Endodermal cell (in vitro differentiated cells): ENCODE data around the gene MYCBP2. TPM values are rescaled to one million over a fixed set of nuclear protein-coding genes. Genes with fewer than 3 reads are reported as not detected.

ENCODE experiments used
- DNase-seq: peaks from one replicate; pipeline ENCODE4 v3.0.0-alpha.2; 2017
- H3K27ac ChIP-seq: 2 replicates; pipeline ENCODE4 v1.5.1; 2013; ENCODE audit warnings: mild to moderate bottlenecking, low read depth, low read length, moderate library complexity
- H3K27me3 ChIP-seq: 2 replicates; pipeline ENCODE4 v1.6.1; 2013; ENCODE audit warnings: mild to moderate bottlenecking, low read length, moderate library complexity; ENCODE audit not compliant: insufficient read depth, control insufficient read depth, poor library complexity, severe bottlenecking
- H3K36me3 ChIP-seq: 2 replicates; pipeline ENCODE4 v1.7.0; 2013; ENCODE audit warnings: mild to moderate bottlenecking, low read length, moderate library complexity; ENCODE audit not compliant: control insufficient read depth, insufficient read depth
- H3K4me1 ChIP-seq: one replicate; pipeline ENCODE4 v1.7.0; 2013; ENCODE audit warnings: low read length; ENCODE audit not compliant: control insufficient read depth, insufficient read depth
- H3K4me3 ChIP-seq: 2 replicates; pipeline ENCODE4 v1.5.1; 2013; ENCODE audit warnings: mild to moderate bottlenecking, low read length, moderate library complexity
- H3K9ac ChIP-seq: 2 replicates; pipeline ENCODE4 v1.6.1; 2013; ENCODE audit warnings: mild to moderate bottlenecking, low read length, moderate library complexity; ENCODE audit not compliant: poor library complexity, severe bottlenecking; ENCODE audit errors: extremely low read depth
- H3K9me3 ChIP-seq: 2 replicates; pipeline ENCODE4 v1.6.1; 2013; ENCODE audit warnings: mild to moderate bottlenecking, low read length, moderate library complexity; ENCODE audit not compliant: control insufficient read depth
- H3K27ac Mint-ChIP-seq: 2 replicates; pipeline ENCODE4 v1.8.0; 2020; ENCODE audit warnings: mixed read lengths
- H3K27me3 Mint-ChIP-seq: 2 replicates; pipeline ENCODE4 v1.8.0; 2021; ENCODE audit warnings: mild to moderate bottlenecking, mixed read lengths; ENCODE audit not compliant: insufficient read depth
- H3K36me3 Mint-ChIP-seq: 2 replicates; pipeline ENCODE4 v1.8.0; 2020; ENCODE audit warnings: low read depth, mixed read lengths
- H3K4me1 Mint-ChIP-seq: 2 replicates; pipeline ENCODE4 v1.8.0; 2020; ENCODE audit warnings: mixed read lengths
- H3K4me3 Mint-ChIP-seq: 2 replicates; pipeline ENCODE4 v1.8.0; 2020; ENCODE audit warnings: mild to moderate bottlenecking, moderate library complexity, mixed read lengths
- H3K9me3 Mint-ChIP-seq: 2 replicates; pipeline ENCODE4 v1.8.0; 2020; ENCODE audit warnings: mild to moderate bottlenecking, mixed read lengths
- CTCF ChIP-seq: fragments of 200-600 bp; sonication (generic); conservative IDR thresholded peaks from 2 replicates; pipeline ENCODE4 v1.5.0; 2021; ENCODE audit warnings: antibody characterized with exemption, mild to moderate bottlenecking
- WGBS, 2 experiments: methylation state at CpG; one replicate each; pipeline versions ENCODE4 v1.1.5 to v1.1.7; 2013; ENCODE audit warnings: missing lambda C conversion rate in 2 of 2, mixed read lengths in 1 of 2; ENCODE audit not compliant: insufficient coverage in 1 of 2, insufficient read length in 1 of 2; 5-methylcytosine and 5-hydroxymethylcytosine counted together
- total RNA-seq, 2 donors: library from RNA; stranded (reverse); fragmentation: NEBNext Ultra II Directional in 1 of 2; extraction: Animal tissue kit (Norgen Biotek cat#: 25700) in 1 of 2; gene quantifications; 2 replicates in 1 of 2; 3 replicates in 1 of 2; pipeline ENCODE4 v1.2.1, GENCODE V29; 2021

MYCBP2 gene
- total RNA-seq, 2 donors from 2014 or later: 32.5 to 32.9 TPM

GRCh38 chr13:77323858-77324257 is 3.0 kb downstream of the MYCBP2 start:
- TF ChIP-seq CTCF: no peak
- Histone ChIP-seq H3K27ac (no peak overlapping the region), H3K9ac (no peak overlapping the region), H3K36me3 (no peaks in the 10 kb centered on the region), H3K9me3 (no peaks in the 10 kb centered on the region), H3K4me1 (no peaks in the 10 kb centered on the region), H3K27me3 (peaks cover 52% of the 10 kb centered on the region), H3K4me3 (no peak overlapping the region)
- Mint-ChIP-seq H3K4me3 (no peak overlapping the region), H3K9me3 (no peaks in the 10 kb centered on the region), H3K4me1 (peaks cover 39% of the 10 kb centered on the region), H3K27ac (no peak overlapping the region), H3K27me3 (peaks cover 46% of the 10 kb centered on the region), H3K36me3 (no peaks in the 10 kb centered on the region)
- 71 to 91% methylated on average over 1 of the region's 1 CpG for WGBS, 2 experiments
- DNase-seq: no peak

- H3K36me3 Mint-ChIP-seq: no peaks in the 10 kb centered on the region
- no peak overlapping the region for H3K4me3 Mint-ChIP-seq
- peaks cover 18% of the 10 kb centered on the region for H3K27me3 Mint-ChIP-seq
- H3K27ac Mint-ChIP-seq: no peak overlapping the region
- H3K4me1 ChIP-seq: no peaks in the 10 kb centered on the region
- peaks cover 27% of the 10 kb centered on the region for H3K27me3 ChIP-seq
- H3K4me1 Mint-ChIP-seq: peaks cover 19% of the 10 kb centered on the region
- H3K27ac ChIP-seq: no peak overlapping the region
- no peak for TF ChIP-seq CTCF
- no peaks in the 10 kb centered on the region for H3K9me3 ChIP-seq
- H3K9ac ChIP-seq: no peak overlapping the region
- H3K36me3 ChIP-seq: no peaks in the 10 kb centered on the region
- WGBS, 2 experiments: 88 to 100% methylated on average over 2 of the region's 2 CpGs
- H3K9me3 Mint-ChIP-seq: no peaks in the 10 kb centered on the region
- DNase-seq: no peak
- no peak overlapping the region for H3K4me3 ChIP-seq
Observed at GRCh38 chr13:77319536-77319935, 7.4 kb downstream of the MYCBP2 start.

- Histone ChIP-seq H3K4me1 (no peaks in the 10 kb centered on the region), H3K27me3 (peaks cover 20% of the 10 kb centered on the region), H3K9ac (no peak overlapping the region), H3K36me3 (no peaks in the 10 kb centered on the region), H3K9me3 (no peaks in the 10 kb centered on the region), H3K4me3 (no peak overlapping the region), H3K27ac (no peak overlapping the region)
- Mint-ChIP-seq H3K4me3 (no peak overlapping the region), H3K27me3 (peaks cover 13% of the 10 kb centered on the region), H3K27ac (no peak overlapping the region), H3K36me3 (no peaks in the 10 kb centered on the region), H3K4me1 (peaks cover 11% of the 10 kb centered on the region), H3K9me3 (no peaks in the 10 kb centered on the region)
- no peak for DNase-seq
- 79% methylated on average over 2 of the region's 2 CpGs; no CpG with 5 or more reads in 1 of the 2 experiments for WGBS, 2 experiments
- no peak for TF ChIP-seq CTCF
Observed at GRCh38 chr13:77318741-77319140, 8.2 kb downstream of the MYCBP2 start.
